Activated naive CD4-positive, alpha-beta T cell treated with anti-CD3 and anti-CD28 coated beads for 36 hours (primary cell): ENCODE measurements around the gene CCDC63. TPM values are rescaled to one million over a fixed set of nuclear protein-coding genes. Genes with fewer than 3 reads are reported as not detected.
"Not testable (repeated sequence)": the region's sequence is repeated elsewhere in the genome, so short reads cannot be mapped to it uniquely, and the experiment has no call there.

Source experiments
- CTCF ChIA-PET: fragments of 350-600 bp; sonication (Branson Sonifier 250); formaldehyde crosslinking; loops from one replicate; lab custom pipeline; 2021; ENCODE audit warnings: antibody characterized with exemption; lab: Charles Lee
- DNase-seq: peaks from one replicate; pipeline ENCODE4 v3.0.0-alpha.2; 2020
- H3K27ac Mint-ChIP-seq: one replicate; pipeline ENCODE4 v1.8.0; 2021; ENCODE audit warnings: mild to moderate bottlenecking, mixed read lengths
- H3K27me3 Mint-ChIP-seq: one replicate; pipeline ENCODE4 v1.8.0; 2021; ENCODE audit warnings: low read depth, mixed read lengths
- H3K36me3 Mint-ChIP-seq: one replicate; pipeline ENCODE4 v1.8.0; 2021; ENCODE audit warnings: low read depth, mixed read lengths
- H3K4me1 Mint-ChIP-seq: one replicate; pipeline ENCODE4 v1.8.0; 2021; ENCODE audit warnings: low read depth, mixed read lengths
- H3K4me3 Mint-ChIP-seq: one replicate; pipeline ENCODE4 v1.8.0; 2021; ENCODE audit warnings: mild to moderate bottlenecking, moderate library complexity, mixed read lengths
- H3K9me3 Mint-ChIP-seq: one replicate; pipeline ENCODE4 v1.8.0; 2021; ENCODE audit warnings: mixed read lengths
- intact Hi-C: fragments of 100-400 bp; cut with micrococcal nuclease; formaldehyde crosslinking; loops from one replicate; pipeline ENCODE4 v1.15.1; 2023
- total RNA-seq, 2 experiments: library from RNA; stranded (reverse); gene quantifications; one replicate each; pipeline ENCODE4 v1.2.3, GENCODE V29; 2021

Gene CCDC63
- total RNA-seq, 2 experiments from 2014 or later, result not detected

DNA sequence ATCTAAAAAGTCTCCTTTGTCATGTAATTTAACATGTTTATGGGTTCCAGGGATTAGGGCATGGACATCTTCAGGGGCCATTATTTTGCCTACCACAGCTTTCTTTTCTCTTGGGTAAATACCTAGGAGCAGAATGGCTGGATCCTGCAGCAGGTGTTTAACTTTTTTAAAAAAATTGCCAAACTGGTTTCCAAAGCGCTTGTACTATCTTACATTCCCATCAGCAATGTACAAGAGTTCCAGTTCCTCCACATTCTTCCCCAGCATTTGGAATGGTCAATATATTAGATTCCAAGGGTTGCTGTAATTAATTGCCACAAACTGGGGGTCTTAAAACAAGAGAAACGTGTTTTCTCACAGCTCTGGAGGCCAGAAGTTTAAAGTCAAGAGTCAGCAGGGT is 101.3 kb downstream of the CCDC63 start:
- no peak overlapping the region for H3K4me3 Mint-ChIP-seq
- no peak for DNase-seq
- peaks cover 15% of the 10 kb centered on the region for H3K9me3 Mint-ChIP-seq
- no peaks in the 10 kb centered on the region for H3K4me1 Mint-ChIP-seq
- CTCF ChIA-PET, result no interaction called here
- H3K36me3 Mint-ChIP-seq, result no peaks in the 10 kb centered on the region
- intact Hi-C loops, result no loop called here
- H3K27ac Mint-ChIP-seq, result no peak overlapping the region
- peaks cover 1% of the 10 kb centered on the region for H3K27me3 Mint-ChIP-seq

DNA sequence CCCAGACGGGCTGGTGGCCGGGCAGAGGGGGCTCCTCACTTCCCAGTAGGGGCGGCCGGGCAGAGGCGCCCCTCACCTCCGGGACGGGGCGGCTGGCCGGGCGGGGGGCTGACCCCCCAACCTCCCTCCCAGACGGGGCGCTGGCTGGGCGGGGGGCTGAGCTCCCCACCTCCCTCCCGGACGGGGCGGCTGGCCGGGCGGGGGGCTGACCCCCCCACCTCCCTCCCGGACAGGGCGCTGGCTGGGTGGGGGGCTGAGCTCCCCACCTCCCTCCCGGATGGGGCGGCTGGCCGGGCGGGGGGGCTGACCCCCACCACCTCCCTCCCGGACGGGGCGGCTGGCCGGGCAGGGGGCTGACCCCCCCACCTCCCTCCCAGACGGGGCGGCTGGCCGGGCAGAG is 103.7 kb downstream of the CCDC63 start:
- CTCF ChIA-PET, H3K27ac Mint-ChIP-seq, H3K27me3 Mint-ChIP-seq, intact Hi-C loops, H3K4me3 Mint-ChIP-seq, DNase-seq, H3K4me1 Mint-ChIP-seq, H3K36me3 Mint-ChIP-seq: not testable (repeated sequence)
- peaks cover 14% of the 10 kb centered on the region for H3K9me3 Mint-ChIP-seq

DNA sequence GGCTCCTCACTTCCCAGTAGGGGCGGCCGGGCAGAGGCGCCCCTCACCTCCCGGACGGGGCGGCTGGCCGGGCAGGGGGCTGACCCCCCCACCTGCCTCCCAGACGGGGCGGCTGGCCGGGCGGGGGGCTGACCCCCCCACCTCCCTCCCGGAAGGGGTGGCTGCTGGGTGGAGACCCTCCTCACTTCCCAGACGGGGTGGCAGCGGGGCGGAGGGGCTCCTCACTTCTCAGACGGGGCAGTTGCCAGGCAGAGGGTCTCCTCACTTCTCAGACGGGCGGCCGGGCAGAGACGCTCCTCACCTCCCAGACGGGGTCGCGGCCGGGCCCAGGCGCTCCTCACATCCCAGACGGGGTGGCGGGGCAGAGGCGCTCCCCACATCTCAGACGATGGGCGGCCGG is 104.1 kb downstream of the CCDC63 start:
- H3K9me3 Mint-ChIP-seq, H3K27ac Mint-ChIP-seq, H3K27me3 Mint-ChIP-seq, H3K4me1 Mint-ChIP-seq, CTCF ChIA-PET, H3K4me3 Mint-ChIP-seq, DNase-seq, H3K36me3 Mint-ChIP-seq, intact Hi-C loops: not testable (repeated sequence)

Other genes starting within 250 kb of the CCDC63 start
- 1 to 10 TPM; 5.2 to 5.8 TPM for gene TCTN1, start 232.9 kb upstream of the CCDC63 start, total RNA-seq
- gene HVCN1, start 157.9 kb upstream of the CCDC63 start, total RNA-seq, result 1 to 10 TPM; 2.6 to 3.1 TPM
- 100 to 1,000 TPM; 280 to 285 TPM for gene PPP1CC, start 104.1 kb upstream of the CCDC63 start, total RNA-seq
- gene MYL2, start 73.6 kb downstream of the CCDC63 start, total RNA-seq, result not detected
- under 1 TPM in 1 of 2 experiments, not detected in 1; 0.10 TPM for gene CUX2, start 187.2 kb downstream of the CCDC63 start, total RNA-seq